Activated naive CD4-positive, alpha-beta T cell treated with anti-CD3 and anti-CD28 coated beads for 36 hours (primary cell): Measurements from ENCODE around the gene PRR29. TPM values are rescaled to one million over a fixed set of nuclear protein-coding genes. Genes with fewer than 3 reads are reported as not detected.
A peak's percentile ranks its signal among the peaks of the same experiment; 100 is the strongest.

ENCODE experiments used
- CTCF ChIA-PET: fragments of 350-600 bp; sonication (Branson Sonifier 250); formaldehyde crosslinking; loops from one replicate; lab custom pipeline; 2021; ENCODE audit warnings: antibody characterized with exemption; lab: Charles Lee
- DNase-seq: peaks from one replicate; pipeline ENCODE4 v3.0.0-alpha.2; 2020
- H3K27ac Mint-ChIP-seq: one replicate; pipeline ENCODE4 v1.8.0; 2021; ENCODE audit warnings: mild to moderate bottlenecking, mixed read lengths
- H3K27me3 Mint-ChIP-seq: one replicate; pipeline ENCODE4 v1.8.0; 2021; ENCODE audit warnings: low read depth, mixed read lengths
- H3K36me3 Mint-ChIP-seq: one replicate; pipeline ENCODE4 v1.8.0; 2021; ENCODE audit warnings: low read depth, mixed read lengths
- H3K4me1 Mint-ChIP-seq: one replicate; pipeline ENCODE4 v1.8.0; 2021; ENCODE audit warnings: low read depth, mixed read lengths
- H3K4me3 Mint-ChIP-seq: one replicate; pipeline ENCODE4 v1.8.0; 2021; ENCODE audit warnings: mild to moderate bottlenecking, moderate library complexity, mixed read lengths
- H3K9me3 Mint-ChIP-seq: one replicate; pipeline ENCODE4 v1.8.0; 2021; ENCODE audit warnings: mixed read lengths
- intact Hi-C: fragments of 100-400 bp; cut with micrococcal nuclease; formaldehyde crosslinking; loops from one replicate; pipeline ENCODE4 v1.15.1; 2023
- total RNA-seq, 2 experiments: library from RNA; stranded (reverse); gene quantifications; one replicate each; pipeline ENCODE4 v1.2.3, GENCODE V29; 2021

The PRR29 gene
- total RNA-seq, result under 1 TPM; 0.21 to 0.44 TPM

GRCh38 chr17:63998050-63998720, at the start of gene PRR29:
PRR29 (plus strand) TSS chr17:63998351; CDS start chr17:63998365, 14 bp downstream.
- no peaks in the 10 kb centered on the region for H3K36me3 Mint-ChIP-seq
- H3K27me3 Mint-ChIP-seq, result no peaks in the 10 kb centered on the region
- intact Hi-C loops, result no loop called here
- DNase-seq, result peak; percentile 71
- H3K4me3 Mint-ChIP-seq, result peak within 1 kb of the TSS; percentile 86
- no peaks in the 10 kb centered on the region for H3K9me3 Mint-ChIP-seq
- no peak within 1 kb of the TSS for H3K27ac Mint-ChIP-seq
- CTCF ChIA-PET, result interaction anchor here (0.6 to 1.5 kb wide), 4 partner anchors 18 to 135 kb away, joined by 3 to 4 read pairs (median 3); no protein-coding TSS in a partner anchor
- peaks cover 27% of the 10 kb centered on the region for H3K4me1 Mint-ChIP-seq

GRCh38 chr17:63948521-63948920, 49.6 kb upstream of the PRR29 start:
- Mint-ChIP-seq H3K4me3 (no peak overlapping the region), H3K4me1 (peaks cover 11% of the 10 kb centered on the region), H3K27me3 (no peaks in the 10 kb centered on the region), H3K36me3 (no peaks in the 10 kb centered on the region), H3K9me3 (no peaks in the 10 kb centered on the region), H3K27ac (no peak overlapping the region)
- intact Hi-C loops, result loop anchor here (5.0 kb wide), 1 partner anchor 44 kb away; no protein-coding TSS in a partner anchor
- DNase-seq, result no peak
- CTCF ChIA-PET, result interaction anchor here (0.6 to 7.2 kb wide), 3 partner anchors 17 to 38 kb away, joined by 3 to 42 read pairs (median 5); partner anchors contain the start of gene GH1

- Mint-ChIP-seq H3K9me3 (no peaks in the 10 kb centered on the region), H3K4me1 (peaks cover 23% of the 10 kb centered on the region), H3K27me3 (no peaks in the 10 kb centered on the region), H3K36me3 (no peaks in the 10 kb centered on the region), H3K27ac (no peak overlapping the region), H3K4me3 (no peak overlapping the region)
- CTCF ChIA-PET, result interaction anchor here (0.6 to 7.2 kb wide), 6 partner anchors 17 to 150 kb away, joined by 3 to 42 read pairs (median 3); partner anchors contain the start of genes CD79B and GH1
- DNase-seq, result no peak
- intact Hi-C loops, result loop anchor here (5.0 kb wide), 1 partner anchor 43 kb away; no protein-coding TSS in a partner anchor
Observed at GRCh38 chr17:63949576-63950250, 48.4 kb upstream of the PRR29 start.

GRCh38 chr17:63950940-63951907, 46.9 kb upstream of the PRR29 start:
- H3K36me3 Mint-ChIP-seq, result no peaks in the 10 kb centered on the region
- no peaks in the 10 kb centered on the region for H3K27me3 Mint-ChIP-seq
- CTCF ChIA-PET, result interaction anchor here (1.0 to 7.2 kb wide), 9 partner anchors 19 to 74 kb away, joined by 3 to 42 read pairs (median 3); partner anchors contain the start of genes CD79B, CSHL1 and GH1
- H3K4me3 Mint-ChIP-seq, result no peak overlapping the region
- peak; percentile 58 for DNase-seq
- no peak overlapping the region for H3K27ac Mint-ChIP-seq
- peaks cover 26% of the 10 kb centered on the region for H3K4me1 Mint-ChIP-seq
- intact Hi-C loops, result no loop called here
- no peaks in the 10 kb centered on the region for H3K9me3 Mint-ChIP-seq

- H3K4me3 Mint-ChIP-seq, result no peak overlapping the region
Observed at GRCh38 chr17:63954402-63955063, 43.6 kb upstream of the PRR29 start.

GRCh38 chr17:63955232-63955631, 42.9 kb upstream of the PRR29 start:
- intact Hi-C loops, result no loop called here
- no peaks in the 10 kb centered on the region for H3K36me3 Mint-ChIP-seq
- H3K27me3 Mint-ChIP-seq, result no peaks in the 10 kb centered on the region
- H3K9me3 Mint-ChIP-seq, result no peaks in the 10 kb centered on the region
- DNase-seq, result no peak
- no peak overlapping the region for H3K27ac Mint-ChIP-seq
- H3K4me1 Mint-ChIP-seq, result peaks cover 21% of the 10 kb centered on the region
- CTCF ChIA-PET, result interaction anchor here (0.6 to 8.2 kb wide), 5 partner anchors 9 to 44 kb away, joined by 3 to 42 read pairs (median 5); partner anchors contain the start of genes CSHL1 and GH1
- no peak overlapping the region for H3K4me3 Mint-ChIP-seq

More at GRCh38 chr17:63954402-63955063, 43.6 kb upstream of the PRR29 start:
- intact Hi-C loops, result no loop called here
- no peaks in the 10 kb centered on the region for H3K36me3 Mint-ChIP-seq
- CTCF ChIA-PET, result interaction anchor here (0.6 to 7.2 kb wide), 5 partner anchors 8 to 43 kb away, joined by 3 to 42 read pairs (median 5); partner anchors contain the start of genes CSHL1 and GH1
- peak; percentile 68 for DNase-seq
- no peaks in the 10 kb centered on the region for H3K27me3 Mint-ChIP-seq
- H3K27ac Mint-ChIP-seq, result peak overlapping the region; percentile 61
- peaks cover 21% of the 10 kb centered on the region for H3K4me1 Mint-ChIP-seq
- no peaks in the 10 kb centered on the region for H3K9me3 Mint-ChIP-seq

- Mint-ChIP-seq H3K36me3 (no peaks in the 10 kb centered on the region), H3K27me3 (no peaks in the 10 kb centered on the region), H3K9me3 (no peaks in the 10 kb centered on the region), H3K4me1 (peaks cover 21% of the 10 kb centered on the region), H3K27ac (no peak overlapping the region), H3K4me3 (no peak overlapping the region)
- CTCF ChIA-PET, result interaction anchor here (1.1 to 8.2 kb wide), 3 partner anchors 9 to 44 kb away, joined by 4 to 39 read pairs (median 5); partner anchors contain the start of gene CSHL1
- DNase-seq, result no peak
- intact Hi-C loops, result no loop called here
Observed at GRCh38 chr17:63955791-63956190, 42.4 kb upstream of the PRR29 start.

GRCh38 chr17:63956296-63956920, 41.7 kb upstream of the PRR29 start:
- Mint-ChIP-seq H3K27ac (no peak overlapping the region), H3K27me3 (no peaks in the 10 kb centered on the region), H3K9me3 (no peaks in the 10 kb centered on the region), H3K4me1 (peaks cover 21% of the 10 kb centered on the region), H3K36me3 (no peaks in the 10 kb centered on the region), H3K4me3 (no peak overlapping the region)
- intact Hi-C loops, result no loop called here
- no peak for DNase-seq
- CTCF ChIA-PET, result interaction anchor here (0.5 to 8.2 kb wide), 5 partner anchors 10 to 62 kb away, joined by 4 to 39 read pairs (median 5); partner anchors contain the start of gene CSHL1

GRCh38 chr17:63960006-63960405, 38.1 kb upstream of the PRR29 start:
- CTCF ChIA-PET, result interaction anchor here (8.2 kb wide), 1 partner anchor 13 kb away, joined by 39 read pairs; no protein-coding TSS in a partner anchor
- no peaks in the 10 kb centered on the region for H3K9me3 Mint-ChIP-seq
- H3K4me1 Mint-ChIP-seq, result peaks cover 2% of the 10 kb centered on the region
- no peak overlapping the region for H3K4me3 Mint-ChIP-seq
- intact Hi-C loops, result no loop called here
- no peaks in the 10 kb centered on the region for H3K36me3 Mint-ChIP-seq
- no peaks in the 10 kb centered on the region for H3K27me3 Mint-ChIP-seq
- no peak overlapping the region for H3K27ac Mint-ChIP-seq
- no peak for DNase-seq

- DNase-seq, result no peak
- CTCF ChIA-PET, result interaction anchor here (8.2 kb wide), 1 partner anchor 14 kb away, joined by 39 read pairs; no protein-coding TSS in a partner anchor
- intact Hi-C loops, result no loop called here
Observed at GRCh38 chr17:63960430-63960829, 37.7 kb upstream of the PRR29 start.

More at GRCh38 chr17:63960430-63960829, 37.7 kb upstream of the PRR29 start:
- H3K27ac Mint-ChIP-seq, result no peak overlapping the region
- H3K36me3 Mint-ChIP-seq, result no peaks in the 10 kb centered on the region
- H3K27me3 Mint-ChIP-seq, result no peaks in the 10 kb centered on the region
- H3K4me3 Mint-ChIP-seq, result no peak overlapping the region
- no peaks in the 10 kb centered on the region for H3K9me3 Mint-ChIP-seq
- peaks cover 2% of the 10 kb centered on the region for H3K4me1 Mint-ChIP-seq
